ENCODE data around the gene RIMBP2.

RIMBP2 gene

DNA sequence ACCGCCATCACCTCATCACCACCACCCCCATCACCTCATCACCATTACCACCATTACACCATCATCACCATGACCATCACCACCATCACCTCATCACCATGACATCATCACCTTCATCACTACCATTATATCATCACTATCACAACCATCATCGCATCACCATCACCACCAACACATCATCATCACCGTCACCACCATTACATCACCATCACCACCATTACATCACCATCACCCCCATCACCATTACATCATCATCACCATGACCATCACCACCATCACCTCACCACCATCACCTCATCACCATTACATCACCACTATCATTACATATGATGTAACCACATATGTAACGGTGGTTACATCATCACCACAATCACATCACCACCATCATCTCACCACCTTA, 132.3 kb downstream of the RIMBP2 start (continued):
- no peak; the same call in 1 of the 2 replicates for TF ChIP-seq ZNF776 (tag by site-specific recombination; IDR thresholded peaks at IDR 0.05; ENCODE audit: borderline replicate concordance)
- no peak for TF ChIP-seq ZNF214 (tag by site-specific recombination; IDR thresholded peaks at IDR 0.05; ENCODE audit: borderline replicate concordance)
- no peak for TF ChIP-seq ZNF132 (tag by site-specific recombination; IDR thresholded peaks at IDR 0.05; ENCODE audit: borderline replicate concordance)
- no peak for TF ChIP-seq ZNF354C (tag by site-specific recombination; IDR thresholded peaks at IDR 0.05; ENCODE audit: borderline replicate concordance, low read depth)
- no peak for TF ChIP-seq SP3 (tag by site-specific recombination; IDR thresholded peaks at IDR 0.05)
- TF ChIP-seq, protein P1, sequence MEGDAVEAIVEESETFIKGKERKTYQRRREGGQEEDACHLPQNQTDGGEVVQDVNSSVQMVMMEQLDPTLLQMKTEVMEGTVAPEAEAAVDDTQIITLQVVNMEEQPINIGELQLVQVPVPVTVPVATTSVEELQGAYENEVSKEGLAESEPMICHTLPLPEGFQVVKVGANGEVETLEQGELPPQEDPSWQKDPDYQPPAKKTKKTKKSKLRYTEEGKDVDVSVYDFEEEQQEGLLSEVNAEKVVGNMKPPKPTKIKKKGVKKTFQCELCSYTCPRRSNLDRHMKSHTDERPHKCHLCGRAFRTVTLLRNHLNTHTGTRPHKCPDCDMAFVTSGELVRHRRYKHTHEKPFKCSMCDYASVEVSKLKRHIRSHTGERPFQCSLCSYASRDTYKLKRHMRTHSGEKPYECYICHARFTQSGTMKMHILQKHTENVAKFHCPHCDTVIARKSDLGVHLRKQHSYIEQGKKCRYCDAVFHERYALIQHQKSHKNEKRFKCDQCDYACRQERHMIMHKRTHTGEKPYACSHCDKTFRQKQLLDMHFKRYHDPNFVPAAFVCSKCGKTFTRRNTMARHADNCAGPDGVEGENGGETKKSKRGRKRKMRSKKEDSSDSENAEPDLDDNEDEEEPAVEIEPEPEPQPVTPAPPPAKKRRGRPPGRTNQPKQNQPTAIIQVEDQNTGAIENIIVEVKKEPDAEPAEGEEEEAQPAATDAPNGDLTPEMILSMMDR (tag by site-specific recombination; IDR thresholded peaks at IDR 0.05), result no peak
- no peak for TF ChIP-seq ZNF324 (tag by site-specific recombination; IDR thresholded peaks at IDR 0.05)
- no peak for TF ChIP-seq ZNF843 (tag by site-specific recombination; IDR thresholded peaks at IDR 0.05)
- TF ChIP-seq, protein P2, sequence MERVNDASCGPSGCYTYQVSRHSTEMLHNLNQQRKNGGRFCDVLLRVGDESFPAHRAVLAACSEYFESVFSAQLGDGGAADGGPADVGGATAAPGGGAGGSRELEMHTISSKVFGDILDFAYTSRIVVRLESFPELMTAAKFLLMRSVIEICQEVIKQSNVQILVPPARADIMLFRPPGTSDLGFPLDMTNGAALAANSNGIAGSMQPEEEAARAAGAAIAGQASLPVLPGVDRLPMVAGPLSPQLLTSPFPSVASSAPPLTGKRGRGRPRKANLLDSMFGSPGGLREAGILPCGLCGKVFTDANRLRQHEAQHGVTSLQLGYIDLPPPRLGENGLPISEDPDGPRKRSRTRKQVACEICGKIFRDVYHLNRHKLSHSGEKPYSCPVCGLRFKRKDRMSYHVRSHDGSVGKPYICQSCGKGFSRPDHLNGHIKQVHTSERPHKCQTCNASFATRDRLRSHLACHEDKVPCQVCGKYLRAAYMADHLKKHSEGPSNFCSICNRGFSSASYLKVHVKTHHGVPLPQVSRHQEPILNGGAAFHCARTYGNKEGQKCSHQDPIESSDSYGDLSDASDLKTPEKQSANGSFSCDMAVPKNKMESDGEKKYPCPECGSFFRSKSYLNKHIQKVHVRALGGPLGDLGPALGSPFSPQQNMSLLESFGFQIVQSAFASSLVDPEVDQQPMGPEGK (tag by site-specific recombination; IDR thresholded peaks at IDR 0.05), result no peak
- peak; percentile 84; the same call in 1 of the 2 replicates for TF ChIP-seq ZNF621 (tag by site-specific recombination; IDR thresholded peaks at IDR 0.05)
- TF ChIP-seq ZNF114 (tag by site-specific recombination; IDR thresholded peaks at IDR 0.05), result no peak
- TF ChIP-seq, protein P3, sequence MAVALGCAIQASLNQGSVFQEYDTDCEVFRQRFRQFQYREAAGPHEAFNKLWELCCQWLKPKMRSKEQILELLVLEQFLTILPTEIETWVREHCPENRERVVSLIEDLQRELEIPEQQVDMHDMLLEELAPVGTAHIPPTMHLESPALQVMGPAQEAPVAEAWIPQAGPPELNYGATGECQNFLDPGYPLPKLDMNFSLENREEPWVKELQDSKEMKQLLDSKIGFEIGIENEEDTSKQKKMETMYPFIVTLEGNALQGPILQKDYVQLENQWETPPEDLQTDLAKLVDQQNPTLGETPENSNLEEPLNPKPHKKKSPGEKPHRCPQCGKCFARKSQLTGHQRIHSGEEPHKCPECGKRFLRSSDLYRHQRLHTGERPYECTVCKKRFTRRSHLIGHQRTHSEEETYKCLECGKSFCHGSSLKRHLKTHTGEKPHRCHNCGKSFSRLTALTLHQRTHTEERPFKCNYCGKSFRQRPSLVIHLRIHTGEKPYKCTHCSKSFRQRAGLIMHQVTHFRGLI (tag by site-specific recombination; IDR thresholded peaks at IDR 0.05), result no peak
- no peak for TF ChIP-seq ZNF521 (tag by site-specific recombination; IDR thresholded peaks at IDR 0.05)
- TF ChIP-seq ZNF560 (tag by site-specific recombination; IDR thresholded peaks at IDR 0.05; ENCODE audit: borderline replicate concordance), result no peak
- no peak for TF ChIP-seq GLIS2 (tag by site-specific recombination; IDR thresholded peaks at IDR 0.05)
- TF ChIP-seq ZNF792 (tag by site-specific recombination; IDR thresholded peaks at IDR 0.05), result no peak
- no peak for TF ChIP-seq TCF7L2 (IDR thresholded peaks at IDR 0.05; ENCODE audit: borderline replicate concordance, low read depth, low read length)
- no peak for TF ChIP-seq ZNF777 (tag by site-specific recombination; IDR thresholded peaks at IDR 0.05; ENCODE audit: borderline replicate concordance)
- TF ChIP-seq ZNF473 (tag by site-specific recombination; IDR thresholded peaks at IDR 0.05), result no peak
- no peak for TF ChIP-seq ZNF184 (tag by site-specific recombination; IDR thresholded peaks at IDR 0.05)
- TF ChIP-seq ZBTB7A (tag by site-specific recombination; IDR thresholded peaks at IDR 0.05; ENCODE audit: low read depth), result 0 out of 2 replicates have a peak, but pooled peaks have one; percentile 67
- TF ChIP-seq ZNF138 (tag by site-specific recombination; IDR thresholded peaks at IDR 0.05; ENCODE audit: borderline replicate concordance), result no peak
- no peak for TF ChIP-seq ZNF221 (tag by site-specific recombination; IDR thresholded peaks at IDR 0.05; ENCODE audit: borderline replicate concordance)
- TF ChIP-seq, protein P4, sequence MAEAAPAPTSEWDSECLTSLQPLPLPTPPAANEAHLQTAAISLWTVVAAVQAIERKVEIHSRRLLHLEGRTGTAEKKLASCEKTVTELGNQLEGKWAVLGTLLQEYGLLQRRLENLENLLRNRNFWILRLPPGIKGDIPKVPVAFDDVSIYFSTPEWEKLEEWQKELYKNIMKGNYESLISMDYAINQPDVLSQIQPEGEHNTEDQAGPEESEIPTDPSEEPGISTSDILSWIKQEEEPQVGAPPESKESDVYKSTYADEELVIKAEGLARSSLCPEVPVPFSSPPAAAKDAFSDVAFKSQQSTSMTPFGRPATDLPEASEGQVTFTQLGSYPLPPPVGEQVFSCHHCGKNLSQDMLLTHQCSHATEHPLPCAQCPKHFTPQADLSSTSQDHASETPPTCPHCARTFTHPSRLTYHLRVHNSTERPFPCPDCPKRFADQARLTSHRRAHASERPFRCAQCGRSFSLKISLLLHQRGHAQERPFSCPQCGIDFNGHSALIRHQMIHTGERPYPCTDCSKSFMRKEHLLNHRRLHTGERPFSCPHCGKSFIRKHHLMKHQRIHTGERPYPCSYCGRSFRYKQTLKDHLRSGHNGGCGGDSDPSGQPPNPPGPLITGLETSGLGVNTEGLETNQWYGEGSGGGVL (tag by site-specific recombination; IDR thresholded peaks at IDR 0.05), result no peak
- TF ChIP-seq ZBTB21 (tag by site-specific recombination; IDR thresholded peaks at IDR 0.05), result peak; percentile 92
- no peak for TF ChIP-seq ZFP69B (tag by site-specific recombination; IDR thresholded peaks at IDR 0.05)
- TF ChIP-seq, protein P5, sequence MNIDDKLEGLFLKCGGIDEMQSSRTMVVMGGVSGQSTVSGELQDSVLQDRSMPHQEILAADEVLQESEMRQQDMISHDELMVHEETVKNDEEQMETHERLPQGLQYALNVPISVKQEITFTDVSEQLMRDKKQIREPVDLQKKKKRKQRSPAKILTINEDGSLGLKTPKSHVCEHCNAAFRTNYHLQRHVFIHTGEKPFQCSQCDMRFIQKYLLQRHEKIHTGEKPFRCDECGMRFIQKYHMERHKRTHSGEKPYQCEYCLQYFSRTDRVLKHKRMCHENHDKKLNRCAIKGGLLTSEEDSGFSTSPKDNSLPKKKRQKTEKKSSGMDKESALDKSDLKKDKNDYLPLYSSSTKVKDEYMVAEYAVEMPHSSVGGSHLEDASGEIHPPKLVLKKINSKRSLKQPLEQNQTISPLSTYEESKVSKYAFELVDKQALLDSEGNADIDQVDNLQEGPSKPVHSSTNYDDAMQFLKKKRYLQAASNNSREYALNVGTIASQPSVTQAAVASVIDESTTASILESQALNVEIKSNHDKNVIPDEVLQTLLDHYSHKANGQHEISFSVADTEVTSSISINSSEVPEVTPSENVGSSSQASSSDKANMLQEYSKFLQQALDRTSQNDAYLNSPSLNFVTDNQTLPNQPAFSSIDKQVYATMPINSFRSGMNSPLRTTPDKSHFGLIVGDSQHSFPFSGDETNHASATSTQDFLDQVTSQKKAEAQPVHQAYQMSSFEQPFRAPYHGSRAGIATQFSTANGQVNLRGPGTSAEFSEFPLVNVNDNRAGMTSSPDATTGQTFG (tag by site-specific recombination; IDR thresholded peaks at IDR 0.05; ENCODE audit: borderline replicate concordance), result peak; percentile 95
- peak; percentile 82; the same call in 1 of the 2 replicates for TF ChIP-seq ZNF658 (tag by site-specific recombination; IDR thresholded peaks at IDR 0.05)
- TF ChIP-seq, protein P6, sequence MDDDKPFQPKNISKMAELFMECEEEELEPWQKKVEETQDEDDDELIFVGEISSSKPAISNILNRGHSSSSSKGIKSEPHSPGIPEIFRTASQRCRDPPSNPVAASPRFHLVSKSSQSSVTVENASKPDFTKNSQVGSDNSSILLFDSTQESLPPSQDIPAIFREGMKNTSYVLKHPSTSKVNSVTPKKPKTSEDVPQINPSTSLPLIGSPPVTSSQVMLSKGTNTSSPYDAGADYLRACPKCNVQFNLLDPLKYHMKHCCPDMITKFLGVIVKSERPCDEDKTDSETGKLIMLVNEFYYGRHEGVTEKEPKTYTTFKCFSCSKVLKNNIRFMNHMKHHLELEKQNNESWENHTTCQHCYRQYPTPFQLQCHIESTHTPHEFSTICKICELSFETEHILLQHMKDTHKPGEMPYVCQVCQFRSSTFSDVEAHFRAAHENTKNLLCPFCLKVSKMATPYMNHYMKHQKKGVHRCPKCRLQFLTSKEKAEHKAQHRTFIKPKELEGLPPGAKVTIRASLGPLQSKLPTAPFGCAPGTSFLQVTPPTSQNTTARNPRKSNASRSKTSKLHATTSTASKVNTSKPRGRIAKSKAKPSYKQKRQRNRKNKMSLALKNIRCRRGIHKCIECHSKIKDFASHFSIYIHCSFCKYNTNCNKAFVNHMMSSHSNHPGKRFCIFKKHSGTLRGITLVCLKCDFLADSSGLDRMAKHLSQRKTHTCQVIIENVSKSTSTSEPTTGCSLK (tag by site-specific recombination; IDR thresholded peaks at IDR 0.05), result no peak

Measured in HEK293 (cell line).